GM19099 (cell line): Measurements from ENCODE around the gene ZNF853.

Experiments
- POLR2A ChIP-seq: IDR thresholded peaks from 3 replicates; pipeline ENCODE4 v1.6.1; 2011; ENCODE audit warnings: low read depth; ENCODE audit not compliant: insufficient read length; ENCODE audit errors: extremely low read depth

Gene ZNF853

DNA sequence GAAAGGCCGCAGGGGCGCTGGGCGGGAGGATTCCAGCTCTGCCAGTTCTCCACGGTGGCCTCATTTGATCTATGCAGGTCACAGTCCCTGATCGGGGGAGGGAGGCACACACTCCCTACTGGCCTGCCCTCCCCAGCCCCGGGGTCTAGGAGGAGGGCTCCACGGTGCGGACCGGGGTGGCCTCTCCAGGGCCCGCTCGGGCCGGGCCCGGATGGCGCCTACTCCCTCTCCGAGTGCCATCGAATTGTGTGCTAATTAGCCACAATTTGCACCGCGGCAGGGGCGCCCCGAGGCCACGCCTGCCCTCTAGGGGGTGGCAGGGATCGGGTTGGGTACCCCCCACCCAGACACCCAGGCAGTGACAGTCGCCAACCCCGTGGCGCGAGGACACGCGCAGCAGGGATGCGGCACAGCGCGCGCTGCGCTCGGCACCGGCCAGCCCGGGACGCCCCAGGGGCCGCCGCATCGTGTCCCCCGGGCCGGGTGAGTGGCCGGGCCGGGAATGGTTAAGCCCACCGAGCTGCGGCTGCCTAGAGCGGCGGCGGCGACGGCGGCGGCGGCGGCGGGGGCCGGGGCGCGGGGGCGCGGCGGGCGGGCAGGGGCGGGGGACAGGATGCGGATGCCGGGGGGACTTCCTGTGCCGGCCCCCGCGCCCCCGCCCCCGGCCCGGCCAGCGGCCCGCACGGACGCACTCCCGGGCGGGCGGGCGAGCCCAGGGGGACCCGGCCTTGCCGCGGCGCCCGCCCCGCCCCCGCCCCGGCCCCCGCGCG is at the start of gene ZNF853:
Gene ZNF853, plus strand, starts transcription at position 658 of the 770 bp plus-strand sequence. CDS start 565 bp downstream, outside the sequence.
- TF ChIP-seq POLR2A, result no peak

DNA sequence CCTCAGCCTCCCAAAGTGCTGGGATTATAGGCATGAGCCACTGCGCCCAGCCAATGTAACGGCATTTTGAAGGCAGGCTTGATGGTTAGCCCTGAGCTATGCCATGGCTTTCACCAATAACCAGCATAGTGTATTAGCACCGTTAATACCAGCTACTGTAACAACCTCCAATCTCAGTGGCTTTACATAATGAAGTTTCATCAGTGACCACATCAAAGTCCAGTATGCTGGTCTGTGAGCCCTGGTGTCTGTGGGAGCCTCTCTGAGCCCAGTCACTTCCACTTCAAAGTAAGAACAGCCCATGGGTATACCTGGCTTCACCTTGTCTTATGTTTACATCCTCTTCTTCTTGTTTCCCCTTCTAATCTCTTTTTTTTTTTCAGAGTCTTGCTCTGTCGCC is 49.8 kb upstream of the ZNF853 start:
- no peak for TF ChIP-seq POLR2A

DNA sequence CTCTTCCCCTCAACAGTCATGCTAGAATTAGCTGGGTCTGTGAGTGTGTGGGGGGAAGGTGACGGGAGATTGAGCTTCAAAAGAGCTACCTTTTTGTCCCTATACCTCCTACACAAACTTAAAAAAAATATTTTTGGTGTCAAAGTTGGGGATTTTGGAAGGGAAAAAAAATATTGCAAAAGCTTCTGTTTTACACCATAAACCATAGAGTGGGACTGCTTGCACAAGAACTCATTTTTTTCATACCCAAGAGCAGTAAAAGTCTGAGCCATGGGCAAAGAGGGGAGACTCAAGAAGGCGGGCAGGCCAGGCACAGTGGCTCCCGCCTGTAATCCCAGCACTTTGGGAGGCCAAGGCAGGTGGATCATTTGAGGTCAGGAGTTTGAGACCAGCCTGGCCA is 47.5 kb upstream of the ZNF853 start:
- no peak for TF ChIP-seq POLR2A

DNA sequence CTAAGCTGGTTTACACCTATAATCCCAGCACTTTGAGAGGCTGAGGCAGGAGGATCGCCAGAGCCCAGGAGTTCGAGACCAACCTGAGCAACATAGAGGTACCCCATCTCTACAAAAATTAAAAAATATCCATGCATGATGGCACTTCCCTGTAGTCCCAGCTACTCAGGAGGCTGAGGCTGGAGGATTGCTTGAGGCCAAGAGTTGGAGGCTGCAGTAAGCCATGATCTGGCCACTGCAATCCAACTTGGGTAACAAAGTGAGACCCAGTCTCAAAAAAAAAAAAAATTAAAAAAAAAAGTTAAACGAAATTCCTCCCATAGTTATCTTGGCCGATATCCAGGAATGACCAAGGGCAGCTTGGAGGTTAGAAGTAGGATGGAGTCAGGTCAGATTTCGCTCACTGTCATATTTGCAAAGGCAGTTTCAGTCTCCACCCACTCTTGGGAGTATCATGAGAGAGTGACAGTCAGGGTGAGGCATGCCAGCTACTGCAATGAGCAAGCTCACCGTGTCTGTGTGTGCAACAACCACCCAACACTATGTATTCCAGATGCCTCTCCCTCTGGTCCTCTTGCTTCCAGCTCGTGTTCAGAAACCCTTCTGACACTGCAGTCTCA is 44.1 kb upstream of the ZNF853 start:
- TF ChIP-seq POLR2A, result no peak

DNA sequence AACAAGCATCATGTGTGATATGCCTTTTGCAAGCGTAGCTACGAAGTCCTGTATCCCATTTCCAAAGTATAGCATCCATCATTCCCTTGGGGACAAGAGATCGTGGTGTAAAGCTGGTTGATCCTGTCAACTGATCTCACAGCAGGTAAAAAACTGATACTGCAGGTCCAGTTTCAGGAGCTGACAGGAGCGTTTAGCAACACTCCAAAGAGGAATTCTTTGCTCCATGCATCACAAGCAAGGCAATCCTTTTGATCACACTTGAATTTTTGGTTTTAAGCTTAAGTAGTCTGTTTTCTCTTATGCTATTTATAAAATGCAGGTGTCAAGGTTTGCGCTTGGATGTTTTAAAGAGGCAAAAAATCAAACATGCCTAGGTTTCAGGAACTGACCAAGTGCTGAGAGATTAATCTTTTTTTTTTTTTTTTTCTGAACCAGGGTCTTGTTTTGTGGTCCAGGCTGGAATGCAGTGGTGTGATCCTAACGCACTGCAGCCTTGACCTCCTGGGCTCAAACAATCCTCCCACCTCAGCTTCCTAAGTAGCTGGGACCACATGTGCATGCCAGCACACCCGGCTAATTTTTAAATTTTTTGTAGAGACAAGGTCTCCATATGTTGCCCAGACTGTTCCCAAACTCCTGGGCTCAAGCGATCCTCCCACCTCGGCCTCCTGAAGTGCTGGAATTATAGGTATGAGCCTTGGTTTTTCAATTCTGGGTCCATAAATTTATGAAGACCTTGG is 40.0 kb upstream of the ZNF853 start:
- no peak for TF ChIP-seq POLR2A

- no peak for TF ChIP-seq POLR2A
Observed at GRCh38 chr7:6576024-6576866, 39.2 kb upstream of the ZNF853 start.

- peak; percentile 98 for TF ChIP-seq POLR2A
Observed at GRCh38 chr7:6577369-6578113, 37.9 kb upstream of the ZNF853 start, which contains the start of gene ZDHHC4. ZDHHC4 (plus strand) TSS chr7:6577454; CDS start chr7:6580562, 3,108 bp downstream.

GRCh38 chr7:6578114-6579084 is 37.0 kb upstream of the ZNF853 start:
- no peak for TF ChIP-seq POLR2A

DNA sequence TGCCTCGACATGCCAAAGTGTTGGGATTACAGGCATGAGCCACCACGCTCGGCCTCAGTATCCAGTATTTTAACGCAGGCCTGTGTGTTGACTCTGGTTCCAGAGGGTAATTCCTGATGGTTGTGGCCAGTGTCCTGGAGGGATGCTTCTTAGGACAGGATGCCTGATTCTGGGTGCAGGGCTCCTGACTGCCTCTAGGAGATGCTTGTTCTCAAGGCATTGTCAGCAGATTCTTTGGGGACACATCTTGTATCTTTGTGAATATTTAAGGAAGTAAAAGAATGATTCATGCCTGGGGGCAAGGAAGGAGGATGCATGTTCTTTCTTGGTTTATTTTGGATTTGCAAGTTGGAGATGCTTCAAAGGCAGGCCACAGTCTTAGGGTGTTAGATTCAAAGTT is 36.0 kb upstream of the ZNF853 start:
- TF ChIP-seq POLR2A, result no peak

- TF ChIP-seq POLR2A, result no peak
Observed at GRCh38 chr7:6588566-6588965, 26.8 kb upstream of the ZNF853 start.

- TF ChIP-seq POLR2A, result no peak
Observed at GRCh38 chr7:6589151-6589828, 26.1 kb upstream of the ZNF853 start.

GRCh38 chr7:6589829-6590644 is 25.4 kb upstream of the ZNF853 start, which contains the start of gene INTS15:
INTS15 (plus strand) TSS chr7:6590021; CDS start chr7:6590284, 263 bp downstream.
- TF ChIP-seq POLR2A, result peak; percentile 90

DNA sequence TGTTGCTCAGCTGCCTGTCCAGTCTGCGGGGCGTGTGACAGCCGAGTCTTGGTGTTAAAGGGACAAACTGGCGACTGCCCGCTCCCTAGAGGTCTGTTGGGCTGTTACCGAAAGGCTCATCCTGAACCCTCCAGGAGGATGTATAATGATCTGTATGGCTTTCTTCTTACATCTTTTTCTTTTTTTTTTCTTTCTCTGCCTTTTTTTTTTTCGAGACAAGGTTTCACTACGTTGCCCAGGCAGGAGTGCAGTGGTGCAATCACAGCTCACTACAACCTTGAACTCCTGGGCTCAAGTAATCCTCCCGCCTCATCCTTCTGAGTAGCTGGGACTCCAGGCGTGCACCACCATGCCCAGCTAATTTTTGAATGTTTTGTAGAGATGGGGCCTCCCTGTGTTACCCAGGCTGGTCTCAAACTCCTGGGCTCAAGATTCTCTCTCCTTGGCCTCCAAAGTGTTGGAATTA is 24.7 kb upstream of the ZNF853 start:
- TF ChIP-seq POLR2A, result no peak
